Measurements from ENCODE around the gene WWOX. TPM values are rescaled to one million over a fixed set of nuclear protein-coding genes. Genes with fewer than 3 reads are reported as not detected.

The WWOX gene
- total RNA-seq, 1 experiment from 2014 or later = 15.6 TPM

DNA sequence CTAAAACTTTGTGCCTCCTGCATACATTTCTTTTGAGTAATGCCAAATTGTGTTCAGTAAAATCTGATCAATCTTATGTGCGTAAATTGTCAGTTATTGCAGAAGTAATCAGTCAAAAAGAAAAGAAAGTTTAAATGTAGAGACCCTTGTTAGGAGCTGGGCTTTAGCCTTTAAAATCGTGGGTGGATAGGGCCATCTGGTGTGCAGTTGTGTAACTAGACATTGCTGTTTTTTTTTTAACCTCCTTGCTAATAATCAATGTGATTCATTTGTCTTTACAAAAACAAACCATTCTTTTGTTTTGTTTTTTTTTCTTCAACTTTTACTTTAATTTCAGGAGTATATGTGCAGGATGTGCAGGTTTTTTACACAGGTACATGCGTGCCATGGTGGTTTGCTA lies 5.3 kb upstream of the WWOX start:
- no peak overlapping the region for H4K91ac ChIP-seq (ENCODE audit: insufficient read length, low read depth, low read length)
- TF ChIP-seq, protein P1, sequence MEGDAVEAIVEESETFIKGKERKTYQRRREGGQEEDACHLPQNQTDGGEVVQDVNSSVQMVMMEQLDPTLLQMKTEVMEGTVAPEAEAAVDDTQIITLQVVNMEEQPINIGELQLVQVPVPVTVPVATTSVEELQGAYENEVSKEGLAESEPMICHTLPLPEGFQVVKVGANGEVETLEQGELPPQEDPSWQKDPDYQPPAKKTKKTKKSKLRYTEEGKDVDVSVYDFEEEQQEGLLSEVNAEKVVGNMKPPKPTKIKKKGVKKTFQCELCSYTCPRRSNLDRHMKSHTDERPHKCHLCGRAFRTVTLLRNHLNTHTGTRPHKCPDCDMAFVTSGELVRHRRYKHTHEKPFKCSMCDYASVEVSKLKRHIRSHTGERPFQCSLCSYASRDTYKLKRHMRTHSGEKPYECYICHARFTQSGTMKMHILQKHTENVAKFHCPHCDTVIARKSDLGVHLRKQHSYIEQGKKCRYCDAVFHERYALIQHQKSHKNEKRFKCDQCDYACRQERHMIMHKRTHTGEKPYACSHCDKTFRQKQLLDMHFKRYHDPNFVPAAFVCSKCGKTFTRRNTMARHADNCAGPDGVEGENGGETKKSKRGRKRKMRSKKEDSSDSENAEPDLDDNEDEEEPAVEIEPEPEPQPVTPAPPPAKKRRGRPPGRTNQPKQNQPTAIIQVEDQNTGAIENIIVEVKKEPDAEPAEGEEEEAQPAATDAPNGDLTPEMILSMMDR (conservative IDR thresholded peaks at IDR 0.05) = peak; percentile 55; the same call in 2 of the 3 replicates
- H4K8ac ChIP-seq (replicated peaks; ENCODE audit: insufficient read length, low read depth, low read length) = no peak overlapping the region
- H2BK15ac ChIP-seq (ENCODE audit: low read depth, low read length) = no peak overlapping the region
- no CpG with 5 or more reads among the region's 3 CpGs for WGBS (ENCODE audit: extremely low coverage, insufficient read length, low lambda C conversion rate)
- no peak overlapping the region for H3K18ac ChIP-seq (ENCODE audit: insufficient read length, low read depth, low read length)
- no peak overlapping the region for H3K27ac ChIP-seq (ENCODE audit: insufficient read length, low read depth, low read length)
- no peak overlapping the region for H3K9ac ChIP-seq (ENCODE audit: extremely low read depth, insufficient read length, low read length)
- Mint-ChIP-seq H3K27ac (no peak overlapping the region), H3K27me3 (ENCODE audit: low read depth) (peaks cover 90% of the 10 kb centered on the region), H3K36me3 (ENCODE audit: insufficient read depth in 1 of 3, low read depth in 3 of 3) (no peaks in the 10 kb centered on the region), H3K9me3 (peaks cover 2 to 4% of the 10 kb centered on the region in 2 experiments; a peak in 3 of 5 replicates), H3K4me1 (peaks cover 4 to 7% of the 10 kb centered on the region in 2 experiments), H3K4me3 (no peak overlapping the region)
- no peaks in the 10 kb centered on the region for H4K20me1 ChIP-seq (ENCODE audit: control insufficient read depth, insufficient read depth, insufficient read length)
- no peak overlapping the region for H2BK5ac ChIP-seq (ENCODE audit: insufficient read length, low read length)
- no peak overlapping the region for H3K56ac ChIP-seq (ENCODE audit: insufficient read length, low read depth, low read length)
- no peaks in the 10 kb centered on the region for H3K79me2 ChIP-seq (ENCODE audit: insufficient read depth, low read length)
- H4K5ac ChIP-seq (ENCODE audit: insufficient read length, low read depth, low read length) = no peak overlapping the region
- no peak overlapping the region for H2BK20ac ChIP-seq (ENCODE audit: low read depth, low read length, poor library complexity, severe bottlenecking)
- H3K4me1 ChIP-seq (ENCODE audit: insufficient read depth, low read length) = no peaks in the 10 kb centered on the region
- H2AK5ac ChIP-seq (ENCODE audit: insufficient read length, low read length) = no peak overlapping the region
- H3K23ac ChIP-seq (ENCODE audit: insufficient read length, low read depth, low read length) = no peak overlapping the region
- no peaks in the 10 kb centered on the region for H3K79me1 ChIP-seq (ENCODE audit: insufficient read depth, low read depth, low read length, poor library complexity, severe bottlenecking)
- no peak overlapping the region for H3T11ph ChIP-seq (ENCODE audit: low read length)
- H2AFZ ChIP-seq (ENCODE audit: low read length) = no peak overlapping the region
- H3K4me2 ChIP-seq (ENCODE audit: insufficient read depth, insufficient read length, low read length) = no peak overlapping the region
- no peak overlapping the region for H2BK120ac ChIP-seq (ENCODE audit: low read depth, low read length, poor library complexity, severe bottlenecking)
- no peak overlapping the region for H2BK12ac ChIP-seq (ENCODE audit: insufficient read length, low read depth, low read length)
- peaks cover 4% of the 10 kb centered on the region for H3K23me2 ChIP-seq (ENCODE audit: insufficient read length, low read depth, low read length, poor library complexity, severe bottlenecking)
- H3K27me3 ChIP-seq (ENCODE audit: insufficient read depth, low read length) = peaks cover 4% of the 10 kb centered on the region; the same call in 1 of the 2 replicates
- no peak overlapping the region for H3K4ac ChIP-seq (ENCODE audit: low read depth, low read length)
- H3K14ac ChIP-seq (ENCODE audit: insufficient read depth, low read length) = no peak overlapping the region
- no peaks in the 10 kb centered on the region for H3K9me3 ChIP-seq (ENCODE audit: control insufficient read depth, low read depth, low read length)
- no peak for DNase-seq
